SU-DHL-6 (cell line): ENCODE results near the gene VPS35.

Experiments used
- CTCF ChIP-seq: fragments of 200-600 bp; sonication (generic); IDR thresholded peaks from one replicate; pipeline ENCODE4 v1.5.1; 2017; ENCODE audit warnings: antibody characterized with exemption, mild to moderate bottlenecking, low read length, moderate library complexity; ENCODE audit not compliant: insufficient read depth, poor library complexity, severe bottlenecking
- EZH2phosphoT487 ChIP-seq: fragments of 200-600 bp; sonication (generic), shearing (Covaris generic); conservative IDR thresholded peaks from 2 replicates; pipeline ENCODE4 v1.6.1; 2018; ENCODE audit warnings: mild to moderate bottlenecking, antibody characterized with exemption, low read length, moderate library complexity, mixed read lengths

GRCh38 chr16:46720619-46721018 is 31.6 kb upstream of the VPS35 start:
- TF ChIP-seq CTCF (no peak), EZH2phosphoT487 (no peak)
